GM12864 (cell line): ENCODE measurements around the gene HPD.

ENCODE experiments used
- DNase-seq: peaks from one replicate; pipeline ENCODE4 v3.0.0-alpha.2; 2011; ENCODE audit warnings: low read depth
- H3K4me3 ChIP-seq: 2 replicates; pipeline ENCODE4 v1.5.1; 2011; ENCODE audit warnings: mild to moderate bottlenecking, low read depth, low read length, control low read depth
- CTCF ChIP-seq: IDR thresholded peaks from 2 replicates; pipeline ENCODE4 v1.5.1; 2011; ENCODE audit warnings: low read depth, mild to moderate bottlenecking, moderate library complexity, low read length, control low read depth, inconsistent platforms; ENCODE audit errors: missing control alignments

The HPD gene

DNA sequence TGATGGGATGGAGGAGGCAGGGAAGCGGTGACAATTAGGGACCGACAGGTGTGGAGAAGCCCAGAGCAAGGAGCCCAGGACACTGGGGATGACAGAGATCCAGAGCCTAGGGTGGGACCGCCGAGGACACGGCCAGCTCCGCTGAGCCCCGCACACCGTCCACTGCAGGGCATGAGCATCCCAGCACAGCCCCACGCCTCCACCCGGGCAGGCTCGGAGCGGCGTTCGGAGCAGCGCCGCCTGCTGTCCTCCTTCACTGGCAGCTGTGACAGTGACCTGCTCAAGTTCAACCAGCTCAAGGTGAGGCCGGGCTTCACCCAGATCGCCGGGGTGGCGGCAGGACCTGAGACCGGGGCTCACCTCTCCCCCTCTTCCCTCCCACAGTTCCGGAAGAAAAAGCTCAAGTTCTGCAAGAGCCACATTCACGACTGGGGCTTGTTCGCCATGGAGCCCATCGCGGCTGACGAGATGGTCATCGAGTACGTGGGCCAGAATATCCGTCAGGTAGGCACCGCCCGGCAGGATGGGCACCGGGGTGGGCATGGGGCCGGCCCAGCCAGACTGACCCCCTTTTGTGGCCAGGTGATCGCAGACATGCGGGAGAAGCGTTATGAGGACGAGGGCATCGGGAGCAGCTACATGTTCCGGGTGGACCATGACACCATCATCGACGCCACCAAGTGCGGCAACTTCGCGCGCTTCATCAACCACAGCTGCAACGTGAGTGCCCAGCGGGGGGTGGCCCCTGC is 31.1 kb downstream of the HPD start:
- TF ChIP-seq CTCF, result no peak
- DNase-seq, result no peak
- H3K4me3 ChIP-seq, result no peak overlapping the region

- no peak for DNase-seq
- TF ChIP-seq CTCF, result no peak
- no peak overlapping the region for H3K4me3 ChIP-seq
Measured at GRCh38 chr12:121826318-121827150, 32.1 kb downstream of the HPD start.

DNA sequence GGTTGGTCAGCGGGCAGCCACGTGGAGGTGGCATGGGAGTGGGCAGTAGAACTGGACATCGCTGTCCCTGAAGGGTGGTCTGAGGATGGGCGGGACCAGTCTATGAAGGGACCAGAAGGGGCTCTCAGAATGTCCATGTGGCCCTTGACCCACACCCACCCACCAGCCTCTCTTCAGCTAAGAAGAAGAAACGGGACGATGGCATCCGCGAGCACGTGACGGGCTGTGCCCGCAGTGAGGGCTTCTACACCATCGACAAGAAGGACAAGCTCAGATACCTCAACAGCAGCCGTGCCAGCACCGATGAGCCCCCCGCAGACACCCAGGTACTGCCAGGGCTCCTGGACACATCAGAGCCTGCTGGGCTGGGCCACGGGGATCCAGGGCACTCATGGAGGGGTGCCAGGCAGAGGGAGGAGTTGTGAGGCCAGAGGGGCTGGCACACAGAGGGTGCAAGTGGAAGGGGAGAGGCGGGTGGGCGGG is 33.6 kb downstream of the HPD start:
- DNase-seq, result no peak
- no peak for TF ChIP-seq CTCF

GRCh38 chr12:121823727-121824115 is 34.9 kb downstream of the HPD start:
- TF ChIP-seq CTCF, result no peak
- no peak overlapping the region for H3K4me3 ChIP-seq
- no peak for DNase-seq

More for the DNA sequence above, 33.6 kb downstream of the HPD start:
- no peak overlapping the region for H3K4me3 ChIP-seq

GRCh38 chr12:121823101-121823726 is 35.4 kb downstream of the HPD start:
- no peak for TF ChIP-seq CTCF
- no peak for DNase-seq
- H3K4me3 ChIP-seq, result no peak overlapping the region

DNA sequence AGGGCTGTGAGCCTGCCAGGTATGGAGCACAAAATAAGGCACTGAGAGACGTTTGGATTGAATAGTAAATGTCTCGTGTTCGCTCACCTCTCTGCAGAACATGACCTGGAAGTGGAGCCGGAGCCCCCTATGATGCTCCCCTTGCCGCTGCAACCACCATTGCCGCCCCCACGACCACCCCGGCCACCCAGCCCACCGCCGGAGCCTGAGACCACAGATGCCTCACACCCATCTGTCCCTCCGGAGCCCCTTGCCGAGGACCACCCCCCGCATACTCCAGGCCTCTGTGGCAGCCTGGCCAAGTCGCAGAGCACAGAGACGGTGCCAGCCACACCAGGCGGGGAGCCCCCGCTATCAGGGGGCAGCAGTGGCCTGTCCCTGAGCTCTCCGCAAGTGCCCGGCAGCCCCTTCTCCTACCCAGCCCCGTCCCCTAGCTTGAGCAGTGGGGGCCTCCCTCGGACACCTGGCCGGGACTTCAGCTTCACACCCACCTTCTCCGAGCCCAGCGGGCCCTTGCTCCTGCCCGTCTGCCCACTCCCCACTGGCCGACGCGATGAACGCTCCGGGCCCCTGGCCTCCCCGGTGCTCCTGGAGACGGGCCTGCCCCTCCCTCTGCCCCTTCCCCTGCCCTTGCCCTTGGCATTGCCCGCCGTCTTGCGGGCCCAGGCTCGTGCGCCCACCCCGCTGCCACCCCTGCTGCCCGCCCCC is 36.1 kb downstream of the HPD start:
- no peak overlapping the region for H3K4me3 ChIP-seq
- no peak for DNase-seq
- TF ChIP-seq CTCF, result no peak
